GM18909 (cell line): ENCODE measurements around the gene FBXO8.

Source experiments
- ATAC-seq: cut with Tn5 transposase; IDR thresholded peaks from one replicate; pipeline ENCODE4 v1.9.1; 2021; ENCODE audit warnings: mild to moderate bottlenecking; ENCODE audit not compliant: unreplicated experiment, poor library complexity

Gene FBXO8

GRCh38 chr4:174211622-174212044, 71.8 kb downstream of the FBXO8 start:
- no peak for ATAC-seq

- ATAC-seq, result no peak
Observed at GRCh38 chr4:174210952-174211490, 72.4 kb downstream of the FBXO8 start.

GRCh38 chr4:174210354-174210753, 73.1 kb downstream of the FBXO8 start:
- ATAC-seq, result no peak

- no peak for ATAC-seq
Observed at GRCh38 chr4:174209341-174209740, 74.1 kb downstream of the FBXO8 start.

- ATAC-seq, result no peak
Observed at GRCh38 chr4:174207367-174207766, 76.1 kb downstream of the FBXO8 start.

- no peak for ATAC-seq
Observed at GRCh38 chr4:174204164-174204831, 79.2 kb downstream of the FBXO8 start.

- ATAC-seq, result no peak
Observed at GRCh38 chr4:174201871-174202270, 81.6 kb downstream of the FBXO8 start.

- no peak for ATAC-seq
Observed at GRCh38 chr4:174199735-174200134, 83.7 kb downstream of the FBXO8 start.

GRCh38 chr4:174198828-174199227, 84.6 kb downstream of the FBXO8 start:
- no peak for ATAC-seq

- no peak for ATAC-seq
Observed at GRCh38 chr4:174198396-174198795, 85.1 kb downstream of the FBXO8 start.

- ATAC-seq, result no peak
Observed at GRCh38 chr4:174193438-174194374, 89.8 kb downstream of the FBXO8 start.

- ATAC-seq, result no peak
Observed at GRCh38 chr4:174192943-174193342, 90.5 kb downstream of the FBXO8 start.

- ATAC-seq, result no peak
Observed at GRCh38 chr4:174190832-174191500, 92.5 kb downstream of the FBXO8 start.

- ATAC-seq, result no peak
Observed at GRCh38 chr4:174189392-174190015, 94.0 kb downstream of the FBXO8 start.
